ENCODE results near the gene GFER. TPM values are rescaled to one million over a fixed set of nuclear protein-coding genes. Genes with fewer than 3 reads are reported as not detected.
A peak's percentile ranks its signal among the peaks of the same experiment; 100 is the strongest.

Gene GFER
- total and polyA plus RNA-seq, 9 of the 15 experiments (the other 6 are each of a cell fraction or from before 2014, with no cell fraction given), result 4.3 to 53.7 (median 19.8) TPM

- TF ChIP-seq REST (IDR thresholded peaks at IDR 0.05; ENCODE audit: borderline replicate concordance), result peak; percentile 53; the same call in 1 of the 2 replicates
- TF ChIP-seq REST (CRISPR knock-in tag; IDR thresholded peaks at IDR 0.05; ENCODE audit: low read depth), result no peak
- TF ChIP-seq HDAC8 (tag; IDR thresholded peaks at IDR 0.05), result peak; percentile 61; the same call in 1 of the 2 replicates
Observed at GRCh38 chr16:1959269-1960039, 24.5 kb upstream of the GFER start, which contains the start of gene NDUFB10 (continued).
